Transverse colon (tissue), 4 donors: ENCODE data around the gene SRMS. TPM values are rescaled to one million over a fixed set of nuclear protein-coding genes. Genes with fewer than 3 reads are reported as not detected.

Experiments used
- DNase-seq: peaks from one replicate; pipeline ENCODE4 v3.0.0-alpha.2; 2019
- H3K27ac ChIP-seq, 4 donors: fragments of 200-600 bp; sonication (generic); 2 replicates each; pipeline ENCODE4 v1.5.1; 2016 to 2018; ENCODE audit warnings: inconsistent platforms in 4 of 4
- H3K27me3 ChIP-seq: fragments of 200-600 bp; sonication (generic); 2 replicates; pipeline ENCODE4 v1.5.1; 2017; ENCODE audit warnings: inconsistent platforms
- H3K36me3 ChIP-seq, 4 donors: fragments of 200-600 bp; sonication (generic); 2 replicates each; pipeline ENCODE4 v1.5.1; 2017 to 2019; ENCODE audit warnings: inconsistent platforms in 4 of 4
- H3K4me1 ChIP-seq, 4 donors: fragments of 200-600 bp; sonication (generic); 2 replicates each; pipeline ENCODE4 v1.5.1; 2017 to 2020; ENCODE audit warnings: inconsistent platforms in 4 of 4
- H3K4me3 ChIP-seq, 4 donors: fragments of 200-600 bp; sonication (generic); 1 replicate in 1 of 4; 2 replicates in 3 of 4; pipeline versions ENCODE4 v1.5.1 to v1.6.1; 2017 to 2019; ENCODE audit warnings: inconsistent platforms in 4 of 4
- H3K9me3 ChIP-seq, 2 donors: fragments of 200-600 bp; sonication (generic); 2 replicates each; pipeline ENCODE4 v1.5.1; 2017 to 2019; ENCODE audit warnings: inconsistent platforms in 2 of 2
- CTCF ChIP-seq, 5 experiments: fragments of 200-600 bp in 3 of 5; fragments of 450-650 bp in 2 of 5; sonication (generic) in 3 of 5; IDR thresholded peaks; 1 replicate in 2 of 5; 2 replicates in 3 of 5; pipeline ENCODE4 v1.5.1; 2016 to 2017; ENCODE audit warnings: antibody characterized with exemption in 5 of 5, inconsistent platforms in 3 of 5, mild to moderate bottlenecking in 2 of 5, moderate library complexity in 1 of 5
- EP300 ChIP-seq: sonication (generic); formaldehyde crosslinking; IDR thresholded peaks from one replicate; pipeline ENCODE4 v1.6.1; 2017; ENCODE audit warnings: antibody characterized with exemption, low read depth
- POLR2A ChIP-seq: fragments of 450-650 bp; IDR thresholded peaks from one replicate; pipeline ENCODE4 v1.6.1; 2016; ENCODE audit warnings: antibody characterized with exemption, mild to moderate bottlenecking, moderate library complexity
- POLR2AphosphoS5 ChIP-seq, 3 donors: sonication (generic); formaldehyde crosslinking; IDR thresholded peaks; one replicate each; pipeline ENCODE4 v1.6.1; 2016; ENCODE audit warnings: antibody characterized with exemption in 3 of 3
- whole genome bisulfite sequencing, 2 donors: methylation state at CpG; one replicate each; pipeline ENCODE4 v1.1.5; 2018; ENCODE audit warnings: low coverage in 1 of 2; 5-methylcytosine and 5-hydroxymethylcytosine counted together
- in situ Hi-C, 4 donors: fragments of 200-750 bp; cut with MboI; loops; one replicate each; pipeline versions ENCODE4 v1.15.0 to v1.15.1; 2017; ENCODE audit warnings: low sequenced_read_pairs in 3 of 4, low pct_ligation_motif_present in 1 of 4, low pct_unique_long_range_greater_than_20kb in 1 of 4
- intact Hi-C: fragments of 100-400 bp; cut with DNase I; formaldehyde crosslinking; loops from one replicate; pipeline ENCODE4 v1.15.1; 2023; ENCODE audit warnings: low total_unique reads
- total RNA-seq, 4 donors: library from RNA; depleted of rRNA; stranded (reverse); fragments of >200 nt; gene quantifications; one replicate each; pipeline ENCODE4 v1.1.0, GENCODE V29; 2016

The SRMS gene
- total RNA-seq, 4 donors from 2014 or later, result 0.79 TPM; not detected in 3

GRCh38 chr20:63548542-63548941 is 993 bp upstream of the SRMS start:
- Histone ChIP-seq H3K4me3 (no peak overlapping the region), H3K9me3 (no peaks in the 10 kb centered on the region), H3K36me3 (no peaks in the 10 kb centered on the region), H3K27me3 (peaks cover 52% of the 10 kb centered on the region), H3K27ac (no peak overlapping the region), H3K4me1 (peaks cover 5 to 35% (median 30%) of the 10 kb centered on the region in 4 donors)
- TF ChIP-seq POLR2A (no peak), POLR2AphosphoS5 (IDR thresholded peaks at IDR 0.05) (no peak), CTCF (IDR thresholded peaks at IDR 0.05) (no peak), EP300 (no peak)
- in situ Hi-C loops (loop anchor here in 1 of 4 donors (25.0 kb wide), 1 partner anchor 89 kb away; the partner anchor contains the start of gene GMEB2), intact Hi-C loops (no loop called here)
- no peak for DNase-seq
- whole genome bisulfite sequencing, 2 donors, result 46 to 61% methylated on average over 3 to 11 of the region's 11 CpGs

- H3K9me3 ChIP-seq, result no peaks in the 10 kb centered on the region
- no peak for TF ChIP-seq POLR2AphosphoS5 (IDR thresholded peaks at IDR 0.05)
- no peak for TF ChIP-seq EP300
- TF ChIP-seq CTCF (IDR thresholded peaks at IDR 0.05), result no peak
- no peak for TF ChIP-seq POLR2A
- in situ Hi-C loops, result loop anchor here in 1 of 4 donors (25.0 kb wide), 1 partner anchor 90 kb away; the partner anchor contains the start of gene GMEB2
- H3K36me3 ChIP-seq, result no peaks in the 10 kb centered on the region
- H3K27ac ChIP-seq, result no peak overlapping the region
- H3K4me3 ChIP-seq, result no peak overlapping the region
- WGBS, 2 donors, result 67% methylated on average over 40 of the region's 58 CpGs; no CpG with 5 or more reads in 1 of the 2 donors
- peaks cover 5 to 33% (median 25%) of the 10 kb centered on the region in 4 donors for H3K4me1 ChIP-seq
- no peak for DNase-seq
- intact Hi-C loops, result no loop called here
- H3K27me3 ChIP-seq, result peaks cover 51% of the 10 kb centered on the region
These were observed 409 bp downstream of the SRMS start for GRCh38 chr20:63546956-63547724.

GRCh38 chr20:63546256-63546955 is 1.1 kb downstream of the SRMS start:
- 61% methylated on average over 14 of the region's 20 CpGs; no CpG with 5 or more reads in 1 of the 2 donors for WGBS, 2 donors

GRCh38 chr20:63545814-63546213 is 1.7 kb downstream of the SRMS start:
- 27% methylated on average over 5 of the region's 6 CpGs; no CpG with 5 or more reads in 1 of the 2 donors for WGBS, 2 donors
- peak; percentile 38 for DNase-seq
- no peak overlapping the region for H3K4me3 ChIP-seq
- peak overlapping the region; percentile 30 to 69 (median 58) for H3K27ac ChIP-seq
- intact Hi-C loops (no loop called here), in situ Hi-C loops (loop anchor here in 1 of 4 donors (25.0 kb wide), 1 partner anchor 91 kb away; the partner anchor contains the start of gene GMEB2)
- peaks cover 5 to 41% (median 27%) of the 10 kb centered on the region in 4 donors for H3K4me1 ChIP-seq
- no peaks in the 10 kb centered on the region for H3K9me3 ChIP-seq
- peaks cover 47% of the 10 kb centered on the region for H3K27me3 ChIP-seq
- TF ChIP-seq POLR2A (peak; percentile 11), CTCF (IDR thresholded peaks at IDR 0.05) (no peak), EP300 (no peak), POLR2AphosphoS5 (IDR thresholded peaks at IDR 0.05) (no peak)
- no peaks in the 10 kb centered on the region for H3K36me3 ChIP-seq

More at GRCh38 chr20:63546256-63546955, 1.1 kb downstream of the SRMS start:
- no peak for TF ChIP-seq POLR2A
- Histone ChIP-seq H3K27ac (peak overlapping the region in 1 of 4 donors; percentile 69), H3K4me1 (peaks cover 5 to 37% (median 27%) of the 10 kb centered on the region in 4 donors), H3K9me3 (no peaks in the 10 kb centered on the region), H3K27me3 (peaks cover 51% of the 10 kb centered on the region), H3K36me3 (no peaks in the 10 kb centered on the region), H3K4me3 (no peak overlapping the region)
- no peak for DNase-seq
- in situ Hi-C loops (loop anchor here in 1 of 4 donors (25.0 kb wide), 1 partner anchor 91 kb away; the partner anchor contains the start of gene GMEB2), intact Hi-C loops (no loop called here)
